Neural progenitor cell (in vitro differentiated cells): ENCODE measurements around the gene MYEOV.

Experiments
- CTCF ChIP-seq: fragments of 200-600 bp; sonication (generic); IDR thresholded peaks from 2 replicates; pipeline ENCODE4 v1.5.1; 2017; ENCODE audit warnings: antibody characterized with exemption, mild to moderate bottlenecking
- EZH2 ChIP-seq: fragments of 200-600 bp; sonication (generic); IDR thresholded peaks from 2 replicates; pipeline ENCODE4 v1.6.1; 2017; ENCODE audit warnings: antibody characterized with exemption, mild to moderate bottlenecking, moderate library complexity

GRCh38 chr11:69307421-69307820 lies 13.5 kb downstream of the MYEOV start:
- TF ChIP-seq EZH2 (no peak), CTCF (no peak)
